Body of pancreas (tissue), 4 donors: Measurements from ENCODE around the gene APBB1.

Source experiments
- POLR2A ChIP-seq, 3 donors: fragments of 450-650 bp; IDR thresholded peaks; one replicate each; pipeline ENCODE4 v1.6.1; 2016; ENCODE audit warnings: antibody characterized with exemption in 3 of 3, mild to moderate bottlenecking in 2 of 3
- TF ChIP-seq, protein P1 (sequence below), 7 experiments: fragments of 450-650 bp in 4 of 7; fragments of 200-600 bp in 3 of 7; sonication (generic) in 3 of 7; IDR thresholded peaks; one replicate each; pipeline ENCODE4 v1.5.1; 2016 to 2019; ENCODE audit warnings: antibody characterized with exemption in 7 of 7

DNA sequence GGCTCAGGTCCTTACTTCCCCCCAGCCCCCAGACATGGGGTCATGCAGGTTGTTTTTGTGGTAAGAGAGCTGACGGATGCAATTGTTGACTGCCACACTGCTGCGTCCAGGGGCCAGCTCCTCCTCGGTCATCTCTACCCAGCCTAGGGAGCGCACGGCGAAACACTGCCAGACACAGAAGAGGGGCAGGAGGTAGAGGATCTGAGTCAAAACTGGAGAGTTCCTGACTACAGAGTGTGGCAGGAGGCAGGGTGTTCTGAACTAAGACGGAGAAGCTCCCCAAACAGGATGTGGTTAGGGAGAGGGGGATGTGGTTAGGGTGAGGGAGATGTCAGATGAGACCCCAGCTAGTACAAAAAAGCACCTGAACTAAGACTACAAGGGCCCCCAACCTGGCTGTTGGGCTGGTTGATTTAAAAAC, 16.3 kb downstream of the APBB1 start:
- TF ChIP-seq, protein P1, sequence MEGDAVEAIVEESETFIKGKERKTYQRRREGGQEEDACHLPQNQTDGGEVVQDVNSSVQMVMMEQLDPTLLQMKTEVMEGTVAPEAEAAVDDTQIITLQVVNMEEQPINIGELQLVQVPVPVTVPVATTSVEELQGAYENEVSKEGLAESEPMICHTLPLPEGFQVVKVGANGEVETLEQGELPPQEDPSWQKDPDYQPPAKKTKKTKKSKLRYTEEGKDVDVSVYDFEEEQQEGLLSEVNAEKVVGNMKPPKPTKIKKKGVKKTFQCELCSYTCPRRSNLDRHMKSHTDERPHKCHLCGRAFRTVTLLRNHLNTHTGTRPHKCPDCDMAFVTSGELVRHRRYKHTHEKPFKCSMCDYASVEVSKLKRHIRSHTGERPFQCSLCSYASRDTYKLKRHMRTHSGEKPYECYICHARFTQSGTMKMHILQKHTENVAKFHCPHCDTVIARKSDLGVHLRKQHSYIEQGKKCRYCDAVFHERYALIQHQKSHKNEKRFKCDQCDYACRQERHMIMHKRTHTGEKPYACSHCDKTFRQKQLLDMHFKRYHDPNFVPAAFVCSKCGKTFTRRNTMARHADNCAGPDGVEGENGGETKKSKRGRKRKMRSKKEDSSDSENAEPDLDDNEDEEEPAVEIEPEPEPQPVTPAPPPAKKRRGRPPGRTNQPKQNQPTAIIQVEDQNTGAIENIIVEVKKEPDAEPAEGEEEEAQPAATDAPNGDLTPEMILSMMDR (IDR thresholded peaks at IDR 0.05) = no peak
- no peak for TF ChIP-seq POLR2A (IDR thresholded peaks at IDR 0.05)
